K562 (cell line): ENCODE results near the gene MN1. TPM values are rescaled to one million over a fixed set of nuclear protein-coding genes. Genes with fewer than 3 reads are reported as not detected.

ENCODE experiments used
- ATAC-seq: fragments of 200-7000 bp; cut with Tn5 transposase; 3 replicates; pipeline ENCODE4 v1.9.1; 2020; ENCODE audit warnings: moderate library complexity
- BruUV-seq: library from RNA; stranded (reverse); fragments of 400-500 nt; replicated peaks from 2 replicates; lab custom pipeline; 2021; lab: Mats Ljungman, UMichigan
- CTCF ChIA-PET: fragments of 300-600 bp; formaldehyde crosslinking; extraction: SDS; loops from one replicate; lab custom pipeline; 2021; ENCODE audit warnings: low intra/inter-chr PET ratio; lab: Yijun Ruan, JAX
- POLR2A ChIA-PET: fragments of 300-600, 350-650 bp; sonication (Branson Sonifier 250); formaldehyde crosslinking; extraction: SDS; loops from one replicate; lab custom pipeline; 2021; ENCODE audit warnings: antibody characterized with exemption, inconsistent platforms; lab: Yijun Ruan, JAX
- DNase-seq, 4 experiments: peaks; one replicate each; pipeline versions ENCODE4 v3.0.0 to v3.0.0-alpha.2; 2011 to 2018; ENCODE audit warnings: low spot score in 3 of 4, mixed read lengths in 3 of 4; ENCODE audit errors: extremely low read depth in 1 of 4
- FAIRE-seq: peaks from 2 replicates; lab custom pipeline; 2011; peaks lifted over from hg19 to GRCh38; lab: Jason Lieb, UNC
- H2AFZ ChIP-seq: 2 replicates; pipeline ENCODE4 v1.6.0; 2011; ENCODE audit warnings: low read depth, low read length, control low read depth, inconsistent platforms
- H3K27ac ChIP-seq: fragments of 200-600 bp; 3 replicates; pipeline ENCODE4 v1.8.0; 2011; ENCODE audit warnings: low read depth, mild to moderate bottlenecking, control low read depth, inconsistent platforms, low read length, moderate library complexity, mixed read lengths; ENCODE audit errors: extremely low read depth
- H3K27me3 ChIP-seq, 2 experiments: fragments of 300-600 bp in 1 of 2; 2 replicates in 1 of 2; 3 replicates in 1 of 2; pipeline versions ENCODE4 v1.6.0 to v1.8.0; 2011; ENCODE audit warnings: inconsistent platforms in 2 of 2, low read length in 2 of 2, mild to moderate bottlenecking in 1 of 2, mixed read lengths in 1 of 2, moderate library complexity in 1 of 2; ENCODE audit not compliant: control insufficient read depth in 2 of 2, insufficient read depth in 2 of 2
- H3K36me3 ChIP-seq: fragments of 300-600 bp; 3 replicates; pipeline ENCODE4 v1.8.0; 2011; ENCODE audit warnings: mild to moderate bottlenecking, low read length, inconsistent platforms; ENCODE audit not compliant: control insufficient read depth, insufficient read depth
- H3K4me1 ChIP-seq, 2 experiments: fragments of 200-600 bp in 1 of 2; replicated peaks in 1 of 2; 2 replicates in 1 of 2; 3 replicates in 1 of 2; pipeline versions ENCODE4 v1.5.1 to v1.8.0; 2011; ENCODE audit warnings: inconsistent platforms in 2 of 2, low read length in 2 of 2, mild to moderate bottlenecking in 1 of 2, mixed read lengths in 1 of 2, moderate library complexity in 1 of 2; ENCODE audit not compliant: control insufficient read depth in 2 of 2, insufficient read depth in 2 of 2
- H3K4me2 ChIP-seq: 2 replicates; pipeline ENCODE4 v1.6.1; 2011; ENCODE audit warnings: low read length, control low read depth, inconsistent platforms, mixed read lengths; ENCODE audit not compliant: insufficient read depth
- H3K4me3 ChIP-seq: fragments of 200-600 bp; sonication (generic), shearing (Covaris generic); 2 replicates; pipeline ENCODE4 v1.5.1; 2016; ENCODE audit warnings: control low read depth, inconsistent platforms
- H3K79me2 ChIP-seq: fragments of 200-600 bp; 3 replicates; pipeline ENCODE4 v1.8.0; 2011; ENCODE audit warnings: low read length, inconsistent platforms; ENCODE audit not compliant: control insufficient read depth, insufficient read depth
- H3K9ac ChIP-seq, 2 experiments: 2 replicates each; pipeline versions ENCODE4 v1.6.0 to v1.6.1; 2011; ENCODE audit warnings: low read depth in 2 of 2, low read length in 2 of 2, control low read depth in 1 of 2, inconsistent platforms in 1 of 2, mild to moderate bottlenecking in 1 of 2, mixed read lengths in 1 of 2; ENCODE audit not compliant: insufficient read depth in 1 of 2
- H3K9me1 ChIP-seq: one replicate; pipeline ENCODE4 v1.6.0; 2011; ENCODE audit warnings: inconsistent platforms, mild to moderate bottlenecking, low read length, moderate library complexity; ENCODE audit not compliant: control insufficient read depth, insufficient read depth
- H3K9me3 ChIP-seq: replicated peaks from 2 replicates; pipeline ENCODE4 v1.5.1; 2011; ENCODE audit warnings: low read depth, low read length, inconsistent platforms; ENCODE audit not compliant: control insufficient read depth, insufficient read depth
- H4K20me1 ChIP-seq: replicated peaks from 2 replicates; pipeline ENCODE4 v1.6.1; 2011; ENCODE audit warnings: low read length, inconsistent platforms, mixed read lengths; ENCODE audit not compliant: control insufficient read depth, insufficient read depth
- ASH1L ChIP-seq: fragments of 450-650 bp; IDR thresholded peaks from 2 replicates; pipeline ENCODE4 v1.6.1; 2018; ENCODE audit warnings: borderline replicate concordance, mild to moderate bottlenecking, low read depth; ENCODE audit not compliant: partially characterized antibody
- EHMT2 ChIP-seq: fragments of 450-650 bp; IDR thresholded peaks from 2 replicates; pipeline ENCODE4 v1.6.1; 2018; ENCODE audit warnings: antibody characterized with exemption
- HNRNPH1 ChIP-seq: fragments of 200-400 bp; formaldehyde crosslinking; optimal IDR thresholded peaks from 2 replicates; pipeline ENCODE3; 2017; ENCODE audit warnings: low read depth, mild to moderate bottlenecking, low read length, moderate library complexity
- KAT7 ChIP-seq: sonication (generic); formaldehyde crosslinking; IDR thresholded peaks from 2 replicates; pipeline ENCODE4 v1.8.0; 2022; ENCODE audit warnings: missing genetic modification reagents, mild to moderate bottlenecking, borderline replicate concordance
- MED1 ChIP-seq: sonication (generic); formaldehyde crosslinking; IDR thresholded peaks from 2 replicates; pipeline ENCODE4 v1.8.1; 2023; ENCODE audit warnings: missing genetic modification reagents, borderline replicate concordance
- NCOA1 ChIP-seq: fragments of 450-650 bp; IDR thresholded peaks from 2 replicates; pipeline ENCODE4 v1.6.1; 2016; ENCODE audit warnings: low read depth
- WGBS: fragments of 100-300 bp; shearing (Covaris generic); methylation state at CpG from one replicate; pipeline ENCODE4 v1.1.6; 2016; ENCODE audit warnings: low coverage, mixed read lengths; ENCODE audit not compliant: insufficient coverage; ENCODE audit errors: missing lambda C conversion rate; 5-methylcytosine and 5-hydroxymethylcytosine counted together
- in situ Hi-C: fragments of 300-500 bp; cut with MboI; formaldehyde crosslinking; loops from 4 replicates; pipeline ENCODE4 v1.15.0; 2018; ENCODE audit warnings: inconsistent platforms, mixed read lengths
- intact Hi-C: fragments of 100-400 bp; cut with micrococcal nuclease; formaldehyde crosslinking; loops from 2 replicates; pipeline ENCODE4 v1.14.2; 2022
- polyA plus RNA-seq, 8 experiments: library from polyadenylated mRNA; depleted of rRNA in 4 of 8; stranded (reverse) in 5 of 8; unstranded in 3 of 8; fragments of >200 nt; fragmentation: Nextera tagmentation in 2 of 8; fragmentation: Illumina TruSeq in 1 of 8; extraction: Ambion mirVana in 2 of 8; extraction: Trizol in 1 of 8; gene quantifications; 2 replicates each; pipeline versions ENCODE4 v1.2.1 to v1.2.3, GENCODE V29; 2011 to 2014; ENCODE audit warnings: inconsistent platforms in 1 of 8, missing spikeins in 1 of 8
- total RNA-seq, 7 experiments: library from RNA; depleted of rRNA in 6 of 7; stranded (reverse); fragments of >200 nt in 6 of 7; fragmentation: Illumina TruSeq in 2 of 7; extraction: Trizol in 2 of 7; gene quantifications; 2 replicates each; pipeline versions ENCODE4 v1.2.1 to v1.2.3, GENCODE V29; 2011 to 2021; ENCODE audit warnings: low replicate concordance in 1 of 7
- TF ChIP-seq, protein P1 (sequence below), 3 experiments: IDR thresholded peaks in 2 of 3; conservative IDR thresholded peaks in 1 of 3; 2 replicates each; pipeline ENCODE4 v1.5.1; 2011 to 2012; ENCODE audit warnings: low read length in 3 of 3, mild to moderate bottlenecking in 3 of 3, control low read depth in 2 of 3, improper control_type of control experiment in 1 of 3, inconsistent platforms in 1 of 3, low read depth in 1 of 3, mixed read lengths in 1 of 3, moderate library complexity in 1 of 3; ENCODE audit not compliant: insufficient read depth in 2 of 3

MN1 gene
- total and polyA plus RNA-seq, 9 of the 15 experiments (the other 6 are each of a cell fraction or from before 2014, with no cell fraction given), result under 0.01 to 0.05 (median 0.03) TPM; not detected in 5

DNA sequence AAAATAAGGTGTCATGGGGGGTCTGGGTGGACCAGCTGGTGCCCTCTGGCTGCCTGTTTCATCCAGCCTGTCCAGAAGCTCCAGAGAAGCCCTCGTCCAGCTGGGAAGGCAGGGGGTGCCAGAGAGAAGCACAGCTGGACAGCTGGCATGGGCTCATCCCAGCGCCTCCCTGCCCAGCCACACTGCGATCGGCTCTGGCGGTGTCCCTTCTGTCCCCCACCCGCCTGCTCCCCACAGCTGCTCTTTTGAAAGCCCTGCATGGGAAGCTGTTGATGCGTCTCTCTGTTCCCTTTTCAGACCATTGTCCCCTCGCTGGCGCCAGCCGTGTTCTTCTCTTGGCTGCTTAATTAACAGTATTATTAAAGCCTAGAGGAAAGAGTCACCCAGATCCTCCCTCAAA, 86.5 kb downstream of the MN1 start:
- Histone ChIP-seq H3K36me3 (no peaks in the 10 kb centered on the region), H2AFZ (no peak overlapping the region), H4K20me1 (no peaks in the 10 kb centered on the region), H3K9me1 (no peaks in the 10 kb centered on the region), H3K9ac (no peak overlapping the region), H3K4me1 (peaks cover 23 to 26% of the 10 kb centered on the region in 2 experiments; a peak in 4 of 5 replicates), H3K4me2 (no peak overlapping the region), H3K79me2 (no peaks in the 10 kb centered on the region), H3K4me3 (no peak overlapping the region), H3K27me3 (no peaks in the 10 kb centered on the region), H3K27ac (no peak overlapping the region), H3K9me3 (no peaks in the 10 kb centered on the region)
- 69% methylated on average over 7 of the region's 10 CpGs for WGBS
- DNase-seq (no peak), ATAC-seq (no peak), FAIRE-seq (no peak)
- no TSS peak for BruUV-seq
- intact Hi-C loops (loop anchor here (5.0 kb wide), 1 partner anchor 48 kb away; no protein-coding TSS in a partner anchor), in situ Hi-C loops (no loop called here)
- POLR2A ChIA-PET, result no interaction called here
- CTCF ChIA-PET, result no interaction called here
- no peak for TF ChIP-seq NCOA1
- TF ChIP-seq ASH1L, result no peak
- TF ChIP-seq HNRNPH1, result no peak
- TF ChIP-seq EHMT2, result no peak
- TF ChIP-seq KAT7 (CRISPR knock-in tag), result no peak
- TF ChIP-seq MED1 (CRISPR knock-in tag), result no peak
- TF ChIP-seq, protein P1, sequence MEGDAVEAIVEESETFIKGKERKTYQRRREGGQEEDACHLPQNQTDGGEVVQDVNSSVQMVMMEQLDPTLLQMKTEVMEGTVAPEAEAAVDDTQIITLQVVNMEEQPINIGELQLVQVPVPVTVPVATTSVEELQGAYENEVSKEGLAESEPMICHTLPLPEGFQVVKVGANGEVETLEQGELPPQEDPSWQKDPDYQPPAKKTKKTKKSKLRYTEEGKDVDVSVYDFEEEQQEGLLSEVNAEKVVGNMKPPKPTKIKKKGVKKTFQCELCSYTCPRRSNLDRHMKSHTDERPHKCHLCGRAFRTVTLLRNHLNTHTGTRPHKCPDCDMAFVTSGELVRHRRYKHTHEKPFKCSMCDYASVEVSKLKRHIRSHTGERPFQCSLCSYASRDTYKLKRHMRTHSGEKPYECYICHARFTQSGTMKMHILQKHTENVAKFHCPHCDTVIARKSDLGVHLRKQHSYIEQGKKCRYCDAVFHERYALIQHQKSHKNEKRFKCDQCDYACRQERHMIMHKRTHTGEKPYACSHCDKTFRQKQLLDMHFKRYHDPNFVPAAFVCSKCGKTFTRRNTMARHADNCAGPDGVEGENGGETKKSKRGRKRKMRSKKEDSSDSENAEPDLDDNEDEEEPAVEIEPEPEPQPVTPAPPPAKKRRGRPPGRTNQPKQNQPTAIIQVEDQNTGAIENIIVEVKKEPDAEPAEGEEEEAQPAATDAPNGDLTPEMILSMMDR (IDR thresholded peaks at IDR 0.05 in 2 of 3, conservative IDR thresholded peaks at IDR 0.05 in 1 of 3; ENCODE audit: insufficient read depth in 2 of 3, low read depth in 1 of 3, low read length in 3 of 3), result peak in 1 of 3 experiments; percentile 22; a peak in 1 of 6 replicates
